H9 (cell line): ENCODE measurements around the gene FAM3A. TPM values are rescaled to one million over a fixed set of nuclear protein-coding genes. Genes with fewer than 3 reads are reported as not detected.
A peak's percentile ranks its signal among the peaks of the same experiment; 100 is the strongest.

Experiments
- DNase-seq: peaks from one replicate; pipeline ENCODE4 v3.0.0-alpha.2; 2017
- H2AFZ ChIP-seq: one replicate; pipeline ENCODE4 v1.6.1; 2013; ENCODE audit warnings: mild to moderate bottlenecking, low read length, control low read depth, moderate library complexity
- H2AK5ac ChIP-seq: 2 replicates; pipeline ENCODE4 v1.6.1; 2013; ENCODE audit warnings: low read length, control low read depth, mixed read lengths; ENCODE audit not compliant: insufficient read length
- H2BK120ac ChIP-seq: one replicate; pipeline ENCODE4 v1.6.1; 2013; ENCODE audit warnings: low read depth, mild to moderate bottlenecking, low read length, control low read depth, inconsistent platforms; ENCODE audit not compliant: poor library complexity, severe bottlenecking
- H2BK12ac ChIP-seq: 2 replicates; pipeline ENCODE4 v1.6.1; 2013; ENCODE audit warnings: low read length, control low read depth, mixed read lengths, low read depth; ENCODE audit not compliant: insufficient read length
- H2BK15ac ChIP-seq: 2 replicates; pipeline ENCODE4 v1.6.1; 2013; ENCODE audit warnings: low read depth, low read length, control low read depth
- H2BK20ac ChIP-seq: one replicate; pipeline ENCODE4 v1.6.1; 2013; ENCODE audit warnings: low read depth, mild to moderate bottlenecking, low read length, control low read depth, inconsistent platforms; ENCODE audit not compliant: poor library complexity, severe bottlenecking
- H2BK5ac ChIP-seq: 2 replicates; pipeline ENCODE4 v1.6.1; 2013; ENCODE audit warnings: low read length, control low read depth, mixed read lengths; ENCODE audit not compliant: insufficient read length
- H3K14ac ChIP-seq: 2 replicates; pipeline ENCODE4 v1.6.1; 2013; ENCODE audit warnings: low read length, control low read depth; ENCODE audit not compliant: insufficient read depth
- H3K18ac ChIP-seq: 2 replicates; pipeline ENCODE4 v1.6.1; 2013; ENCODE audit warnings: low read depth, mild to moderate bottlenecking, mixed read lengths, low read length, control low read depth; ENCODE audit not compliant: insufficient read length
- H3K23ac ChIP-seq: 2 replicates; pipeline ENCODE4 v1.6.1; 2013; ENCODE audit warnings: low read length, control low read depth, mixed read lengths, low read depth; ENCODE audit not compliant: insufficient read length
- H3K23me2 ChIP-seq: 2 replicates; pipeline ENCODE4 v1.6.1; 2013; ENCODE audit warnings: low read depth, mild to moderate bottlenecking, mixed read lengths, low read length, control low read depth; ENCODE audit not compliant: insufficient read length, poor library complexity, severe bottlenecking
- H3K27ac ChIP-seq: 2 replicates; pipeline ENCODE4 v1.5.1; 2013; ENCODE audit warnings: low read length, control low read depth, mixed read lengths, low read depth; ENCODE audit not compliant: insufficient read length
- H3K27me3 ChIP-seq: 2 replicates; pipeline ENCODE4 v1.6.1; 2013; ENCODE audit warnings: low read length, control low read depth, inconsistent platforms; ENCODE audit not compliant: insufficient read depth
- H3K4ac ChIP-seq: 2 replicates; pipeline ENCODE4 v1.6.1; 2013; ENCODE audit warnings: low read depth, mild to moderate bottlenecking, control low read depth, inconsistent platforms, low read length, moderate library complexity
- H3K4me1 ChIP-seq: 2 replicates; pipeline ENCODE4 v1.6.1; 2013; ENCODE audit warnings: low read length, control low read depth, inconsistent platforms; ENCODE audit not compliant: insufficient read depth
- H3K4me2 ChIP-seq: 2 replicates; pipeline ENCODE4 v1.6.1; 2013; ENCODE audit warnings: low read length, control low read depth, mixed read lengths; ENCODE audit not compliant: insufficient read length, insufficient read depth
- H3K56ac ChIP-seq: 2 replicates; pipeline ENCODE4 v1.6.1; 2013; ENCODE audit warnings: low read depth, mild to moderate bottlenecking, mixed read lengths, low read length, control low read depth; ENCODE audit not compliant: insufficient read length
- H3K79me1 ChIP-seq: 2 replicates; pipeline ENCODE4 v1.6.1; 2013; ENCODE audit warnings: low read depth, mild to moderate bottlenecking, moderate library complexity, low read length, control low read depth, inconsistent platforms; ENCODE audit not compliant: insufficient read depth, poor library complexity, severe bottlenecking
- H3K79me2 ChIP-seq: 2 replicates; pipeline ENCODE4 v1.6.1; 2013; ENCODE audit warnings: low read length, control low read depth, inconsistent platforms; ENCODE audit not compliant: insufficient read depth
- H3K9ac ChIP-seq: 2 replicates; pipeline ENCODE4 v1.6.1; 2013; ENCODE audit warnings: low read length, control low read depth, mixed read lengths; ENCODE audit not compliant: insufficient read length; ENCODE audit errors: extremely low read depth
- H3K9me3 ChIP-seq: one replicate; pipeline ENCODE4 v1.6.1; 2013; ENCODE audit warnings: low read depth, low read length, inconsistent platforms; ENCODE audit not compliant: control insufficient read depth
- H3T11ph ChIP-seq: one replicate; pipeline ENCODE4 v1.6.1; 2013; ENCODE audit warnings: mild to moderate bottlenecking, low read length, control low read depth, inconsistent platforms
- H4K20me1 ChIP-seq: one replicate; pipeline ENCODE4 v1.6.1; 2013; ENCODE audit not compliant: control insufficient read depth, insufficient read length, insufficient read depth
- H4K5ac ChIP-seq: 2 replicates; pipeline ENCODE4 v1.6.1; 2013; ENCODE audit warnings: low read depth, mild to moderate bottlenecking, mixed read lengths, low read length, control low read depth; ENCODE audit not compliant: insufficient read length
- H4K8ac ChIP-seq: replicated peaks from 2 replicates; pipeline ENCODE4 v1.6.1; 2013; ENCODE audit warnings: low read length, control low read depth, mixed read lengths, low read depth; ENCODE audit not compliant: insufficient read length
- H4K91ac ChIP-seq: 2 replicates; pipeline ENCODE4 v1.6.1; 2013; ENCODE audit warnings: low read depth, mild to moderate bottlenecking, moderate library complexity, mixed read lengths, low read length, control low read depth; ENCODE audit not compliant: insufficient read length
- H3K27ac Mint-ChIP-seq, 3 experiments: 2 replicates in 2 of 3; 3 replicates in 1 of 3; pipeline ENCODE4 v1.8.0; 2020 to 2021; ENCODE audit warnings: mixed read lengths in 3 of 3, mild to moderate bottlenecking in 1 of 3, moderate library complexity in 1 of 3
- H3K27me3 Mint-ChIP-seq: 2 replicates; pipeline ENCODE4 v1.8.0; 2021; ENCODE audit warnings: low read depth, mild to moderate bottlenecking, moderate library complexity, mixed read lengths
- H3K36me3 Mint-ChIP-seq, 3 experiments: 2 replicates in 2 of 3; 3 replicates in 1 of 3; pipeline ENCODE4 v1.8.0; 2020 to 2021; ENCODE audit warnings: low read depth in 3 of 3, mixed read lengths in 3 of 3; ENCODE audit not compliant: insufficient read depth in 1 of 3
- H3K4me1 Mint-ChIP-seq, 2 experiments: 2 replicates each; pipeline ENCODE4 v1.8.0; 2020; ENCODE audit warnings: mixed read lengths in 2 of 2
- H3K4me3 Mint-ChIP-seq, 2 experiments: 2 replicates in 1 of 2; 3 replicates in 1 of 2; pipeline ENCODE4 v1.8.0; 2020 to 2021; ENCODE audit warnings: mild to moderate bottlenecking in 2 of 2, mixed read lengths in 2 of 2, moderate library complexity in 1 of 2
- H3K9me3 Mint-ChIP-seq, 2 experiments: 2 replicates in 1 of 2; 3 replicates in 1 of 2; pipeline ENCODE4 v1.8.0; 2020; ENCODE audit warnings: mild to moderate bottlenecking in 2 of 2, mixed read lengths in 2 of 2, moderate library complexity in 1 of 2
- WGBS: extraction: QIAGEN DNeasy Blood & Tissue Kit; methylation state at CpG from one replicate; pipeline ENCODE4 v1.1.7; 2013; ENCODE audit warnings: missing lambda C conversion rate, low lambda C conversion rate, mixed read lengths; ENCODE audit not compliant: insufficient read length; ENCODE audit errors: extremely low coverage; 5-methylcytosine and 5-hydroxymethylcytosine counted together
- total RNA-seq: library from RNA; stranded (reverse); gene quantifications from 2 replicates; pipeline ENCODE4 v1.2.1, GENCODE V29; 2021
- TF ChIP-seq, protein P1 (sequence below): fragments of 200-600 bp; sonication (generic); conservative IDR thresholded peaks from 3 replicates; pipeline ENCODE4 v1.8.0; 2021; ENCODE audit warnings: antibody characterized with exemption, mild to moderate bottlenecking

FAM3A gene
- total RNA-seq, 1 experiment from 2014 or later, result 22.8 TPM

DNA sequence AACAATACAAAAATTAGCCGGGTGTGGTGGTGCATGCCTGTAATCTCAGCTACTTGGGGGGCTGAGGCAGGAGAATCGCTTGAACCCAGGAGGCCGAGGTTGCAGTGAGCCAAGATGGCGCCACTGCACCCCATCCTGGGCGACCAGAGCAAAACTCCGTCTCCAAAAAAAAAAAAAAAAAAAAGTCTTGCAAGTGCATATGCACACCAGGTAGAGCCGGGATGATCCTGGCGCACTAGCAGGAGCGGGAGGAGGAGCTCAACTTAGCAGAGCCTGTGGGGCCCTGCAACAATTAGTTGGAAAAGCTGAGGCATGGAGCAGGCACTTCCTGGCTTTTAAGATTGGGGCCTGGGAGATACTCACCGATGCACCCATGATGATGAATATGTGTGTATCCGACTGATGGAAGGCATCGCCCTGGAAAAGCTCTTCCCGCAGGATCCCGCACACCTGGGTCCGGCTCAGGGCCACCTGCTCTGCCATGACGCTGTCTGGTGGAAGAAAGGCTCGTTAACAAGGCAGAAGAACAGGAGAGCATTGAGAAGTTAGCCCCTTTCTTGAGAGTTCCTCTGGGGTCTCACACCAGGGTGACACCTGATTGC lies 29.7 kb upstream of the FAM3A start:
- no peak overlapping the region for H3K27ac ChIP-seq
- H3K9ac ChIP-seq, result no peak overlapping the region
- H3K4me3 Mint-ChIP-seq, result peak overlapping the region; percentile 73 to 83
- H2BK120ac ChIP-seq, result no peak overlapping the region
- H4K91ac ChIP-seq, result no peak overlapping the region
- H3T11ph ChIP-seq, result no peak overlapping the region
- no peaks in the 10 kb centered on the region for H3K79me1 ChIP-seq
- WGBS, result no CpG with 5 or more reads among the region's 17 CpGs
- no peak overlapping the region for H2BK15ac ChIP-seq
- peaks cover 6% of the 10 kb centered on the region for H3K23me2 ChIP-seq
- H3K4ac ChIP-seq, result no peak overlapping the region
- no peaks in the 10 kb centered on the region for H4K20me1 ChIP-seq
- TF ChIP-seq, protein P1, sequence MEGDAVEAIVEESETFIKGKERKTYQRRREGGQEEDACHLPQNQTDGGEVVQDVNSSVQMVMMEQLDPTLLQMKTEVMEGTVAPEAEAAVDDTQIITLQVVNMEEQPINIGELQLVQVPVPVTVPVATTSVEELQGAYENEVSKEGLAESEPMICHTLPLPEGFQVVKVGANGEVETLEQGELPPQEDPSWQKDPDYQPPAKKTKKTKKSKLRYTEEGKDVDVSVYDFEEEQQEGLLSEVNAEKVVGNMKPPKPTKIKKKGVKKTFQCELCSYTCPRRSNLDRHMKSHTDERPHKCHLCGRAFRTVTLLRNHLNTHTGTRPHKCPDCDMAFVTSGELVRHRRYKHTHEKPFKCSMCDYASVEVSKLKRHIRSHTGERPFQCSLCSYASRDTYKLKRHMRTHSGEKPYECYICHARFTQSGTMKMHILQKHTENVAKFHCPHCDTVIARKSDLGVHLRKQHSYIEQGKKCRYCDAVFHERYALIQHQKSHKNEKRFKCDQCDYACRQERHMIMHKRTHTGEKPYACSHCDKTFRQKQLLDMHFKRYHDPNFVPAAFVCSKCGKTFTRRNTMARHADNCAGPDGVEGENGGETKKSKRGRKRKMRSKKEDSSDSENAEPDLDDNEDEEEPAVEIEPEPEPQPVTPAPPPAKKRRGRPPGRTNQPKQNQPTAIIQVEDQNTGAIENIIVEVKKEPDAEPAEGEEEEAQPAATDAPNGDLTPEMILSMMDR, result no peak
- peaks cover 47% of the 10 kb centered on the region for H3K9me3 ChIP-seq
- no peaks in the 10 kb centered on the region for H3K27me3 ChIP-seq
- H3K23ac ChIP-seq, result no peak overlapping the region
- no peak overlapping the region for H3K14ac ChIP-seq
- no peaks in the 10 kb centered on the region for H3K4me1 ChIP-seq
- peaks cover 58 to 73% of the 10 kb centered on the region in 2 experiments for H3K9me3 Mint-ChIP-seq
- peaks cover 4 to 12% of the 10 kb centered on the region in 2 experiments for H3K4me1 Mint-ChIP-seq
- no peak overlapping the region for H3K56ac ChIP-seq
- H2BK20ac ChIP-seq, result no peak overlapping the region
- H2BK5ac ChIP-seq, result no peak overlapping the region
- H3K4me2 ChIP-seq, result peak overlapping the region; percentile 25
- H3K79me2 ChIP-seq, result peaks cover 3% of the 10 kb centered on the region; the same call in 1 of the 2 replicates
- H2BK12ac ChIP-seq, result no peak overlapping the region
- no peak overlapping the region for H2AK5ac ChIP-seq
- no peak overlapping the region for H2AFZ ChIP-seq
- peak overlapping the region in 2 of 3 experiments; percentile 39 to 71; a peak in 2 of 7 replicates for H3K27ac Mint-ChIP-seq
- no peaks in the 10 kb centered on the region; the same call in none of the 2 replicates for H3K27me3 Mint-ChIP-seq
- no peak overlapping the region for H4K5ac ChIP-seq
- no peak for DNase-seq
- no peak overlapping the region for H4K8ac ChIP-seq
- H3K18ac ChIP-seq, result no peak overlapping the region
- peaks cover 22 to 48% (median 48%) of the 10 kb centered on the region in 3 experiments for H3K36me3 Mint-ChIP-seq
